HEK293 (cell line): Measurements from ENCODE around the gene SHISAL1.

Source experiments
- CTCF ChIP-seq: fragments of 450-650 bp; formaldehyde crosslinking; IDR thresholded peaks from 2 replicates; pipeline ENCODE4 v1.5.1; 2016; ENCODE audit warnings: missing biosample characterization, missing genetic modification characterization
- KLF7 ChIP-seq: fragments of 450-650 bp; formaldehyde crosslinking; IDR thresholded peaks from 2 replicates; pipeline ENCODE4 v1.5.1; 2016; ENCODE audit warnings: missing biosample characterization, missing genetic modification characterization, borderline replicate concordance
- ZNF155 ChIP-seq: fragments of 450-650 bp; formaldehyde crosslinking; IDR thresholded peaks from 2 replicates; pipeline ENCODE4 v1.5.1; 2016; ENCODE audit warnings: missing biosample characterization, missing genetic modification characterization
- ZNF175 ChIP-seq: fragments of 450-650 bp; formaldehyde crosslinking; IDR thresholded peaks from 2 replicates; pipeline ENCODE4 v1.5.1; 2016; ENCODE audit warnings: missing biosample characterization, missing genetic modification characterization
- ZNF274 ChIP-seq, 2 experiments: fragments of 200-500 bp in 1 of 2; fragments of 450-650 bp in 1 of 2; sonication (Bioruptor generic) in 1 of 2; formaldehyde crosslinking in 1 of 2; IDR thresholded peaks; 2 replicates each; pipeline versions ENCODE4 v1.5.1 to v1.6.1; 2014 to 2016; ENCODE audit warnings: borderline replicate concordance in 1 of 2, inconsistent platforms in 1 of 2, low read length in 1 of 2, missing biosample characterization in 1 of 2, missing genetic modification characterization in 1 of 2
- ZNF433 ChIP-seq: fragments of 450-650 bp; formaldehyde crosslinking; IDR thresholded peaks from 2 replicates; pipeline ENCODE4 v1.5.1; 2016; ENCODE audit warnings: missing biosample characterization, missing genetic modification characterization, low read depth
- ZNF660 ChIP-seq: fragments of 450-650 bp; IDR thresholded peaks from 2 replicates; pipeline ENCODE4 v1.5.1; 2018; ENCODE audit warnings: missing biosample characterization, mild to moderate bottlenecking, missing genetic modification characterization

GRCh38 chr22:44319685-44320084 is 6.9 kb upstream of the SHISAL1 start:
- TF ChIP-seq ZNF175 (tag by site-specific recombination) (no peak), KLF7 (no peak), ZNF660 (tag by site-specific recombination) (no peak), CTCF (no peak), ZNF274 (IDR thresholded peaks at IDR 0.05; ENCODE audit: low read length) (no peak), ZNF274 (tag by site-specific recombination; IDR thresholded peaks at IDR 0.05; ENCODE audit: borderline replicate concordance) (no peak), ZNF155 (tag by site-specific recombination) (no peak), ZNF433 (tag by site-specific recombination) (no peak)
